ENCODE results near the gene MXD3. TPM values are rescaled to one million over a fixed set of nuclear protein-coding genes. Genes with fewer than 3 reads are reported as not detected.

Gene MXD3
- polyA plus RNA-seq, 1 experiment = 2.8 TPM

Other genes starting within 250 kb of the MXD3 start
- gene FGFR4, start 225.0 kb downstream of the MXD3 start, polyA plus RNA-seq (2011; rRNA removed) = 5.8 and 6.8 TPM in 2 replicates
- 25.6 and 33.4 TPM in 2 replicates for gene NSD1, start 178.1 kb downstream of the MXD3 start, polyA plus RNA-seq (2011; rRNA removed)
- gene RAB24, start 8.2 kb downstream of the MXD3 start, polyA plus RNA-seq (2011; rRNA removed) = 35.4 and 38.8 TPM in 2 replicates
- gene PRELID1, start 8.1 kb downstream of the MXD3 start, polyA plus RNA-seq (2011; rRNA removed) = 135 and 158 TPM in 2 replicates
- 150 and 212 TPM in 2 replicates for gene LMAN2, start 39.8 kb upstream of the MXD3 start, polyA plus RNA-seq (2011; rRNA removed)
- gene RGS14, start 46.0 kb upstream of the MXD3 start, polyA plus RNA-seq (2011; rRNA removed) = 2.6 and 4.4 TPM in 2 replicates
- gene SLC34A1, start 72.5 kb upstream of the MXD3 start, polyA plus RNA-seq (2011; rRNA removed) = not detected in 2 replicates
- gene PFN3, start 88.8 kb upstream of the MXD3 start, polyA plus RNA-seq (2011; rRNA removed) = not detected in 2 replicates
- 0.35 and 0.48 TPM in 2 replicates for gene F12, start 97.7 kb upstream of the MXD3 start, polyA plus RNA-seq (2011; rRNA removed)
- gene GRK6, start 114.8 kb upstream of the MXD3 start, polyA plus RNA-seq (2011; rRNA removed) = 16.4 and 21.4 TPM in 2 replicates
- 1.0 and 1.6 TPM in 2 replicates for gene PRR7, start 134.9 kb upstream of the MXD3 start, polyA plus RNA-seq (2011; rRNA removed)
- gene DBN1, start 161.7 kb upstream of the MXD3 start, polyA plus RNA-seq (2011; rRNA removed) = 146 and 164 TPM in 2 replicates
- 195 and 268 TPM in 2 replicates for gene PDLIM7, start 185.7 kb upstream of the MXD3 start, polyA plus RNA-seq (2011; rRNA removed)
- gene DOK3, start 197.9 kb upstream of the MXD3 start, polyA plus RNA-seq (2011; rRNA removed) = 0.50 and 0.96 TPM in 2 replicates
- 71.8 and 96.0 TPM in 2 replicates for gene DDX41, start 205.1 kb upstream of the MXD3 start, polyA plus RNA-seq (2011; rRNA removed)
- 28.7 and 30.1 TPM in 2 replicates for gene FAM193B, start 242.7 kb upstream of the MXD3 start, polyA plus RNA-seq (2011; rRNA removed)